NB4 (cell line): ENCODE results near the gene MRPL50.

Experiments
- DNase-seq: peaks from one replicate; pipeline ENCODE4 v3.0.0; 2010; ENCODE audit warnings: low read depth
- H3K4me3 ChIP-seq: one replicate; pipeline ENCODE4 v1.5.1; 2011; ENCODE audit warnings: mild to moderate bottlenecking, low read depth, low read length, moderate library complexity
- CTCF ChIP-seq: IDR thresholded peaks from one replicate; pipeline ENCODE4 v1.5.1; 2012; ENCODE audit warnings: low read depth, low read length
- MAX ChIP-seq: IDR thresholded peaks from 2 replicates; pipeline ENCODE4 v1.6.1; 2011; ENCODE audit warnings: low read depth, low read length
- MYC ChIP-seq: IDR thresholded peaks from 2 replicates; pipeline ENCODE4 v1.6.1; 2011; ENCODE audit warnings: low read depth, low read length
- POLR2A ChIP-seq: IDR thresholded peaks from 2 replicates; pipeline ENCODE4 v1.6.1; 2011; ENCODE audit warnings: mild to moderate bottlenecking; ENCODE audit not compliant: insufficient read length; ENCODE audit errors: extremely low read depth

Gene MRPL50

GRCh38 chr9:101376111-101376848 lies 22.1 kb downstream of the MRPL50 start:
- TF ChIP-seq CTCF: no peak
- TF ChIP-seq MYC: no peak
- TF ChIP-seq POLR2A: no peak
- TF ChIP-seq MAX: no peak
- no peak for DNase-seq

GRCh38 chr9:101375546-101375945 lies 22.9 kb downstream of the MRPL50 start:
- no peak for DNase-seq
- TF ChIP-seq CTCF (no peak), MYC (no peak), MAX (no peak), POLR2A (no peak)
- no peak overlapping the region for H3K4me3 ChIP-seq

More at GRCh38 chr9:101376111-101376848, 22.1 kb downstream of the MRPL50 start:
- H3K4me3 ChIP-seq: no peak overlapping the region

GRCh38 chr9:101372327-101373118 lies 25.9 kb downstream of the MRPL50 start:
- TF ChIP-seq CTCF: no peak
- TF ChIP-seq MAX: no peak
- no peak for TF ChIP-seq POLR2A
- no peak for TF ChIP-seq MYC
- DNase-seq: no peak
- H3K4me3 ChIP-seq: no peak overlapping the region

GRCh38 chr9:101371813-101372212 lies 26.6 kb downstream of the MRPL50 start:
- no peak for DNase-seq
- no peak overlapping the region for H3K4me3 ChIP-seq
- TF ChIP-seq MYC (no peak), POLR2A (no peak), CTCF (no peak), MAX (no peak)

- TF ChIP-seq MYC (no peak), CTCF (no peak), MAX (no peak), POLR2A (no peak)
- H3K4me3 ChIP-seq: no peak overlapping the region
- no peak for DNase-seq
Measured at GRCh38 chr9:101369884-101370531, 28.4 kb downstream of the MRPL50 start.
